GM23248 (cell line): ENCODE data around the gene RNF25. TPM values are rescaled to one million over a fixed set of nuclear protein-coding genes. Genes with fewer than 3 reads are reported as not detected.

Source experiments
- DNase-seq: peaks from one replicate; pipeline ENCODE4 v3.0.0-alpha.2; 2015
- H2AFZ ChIP-seq: fragments of 200-600 bp; sonication (generic); 2 replicates; pipeline ENCODE4 v1.6.1; 2016; ENCODE audit warnings: antibody characterized with exemption
- H3F3A ChIP-seq: fragments of 200-600 bp; sonication (generic); 2 replicates; pipeline ENCODE4 v1.6.1; 2016; ENCODE audit warnings: mild to moderate bottlenecking, antibody characterized with exemption, mixed run types; ENCODE audit not compliant: insufficient read depth
- H3K27ac ChIP-seq: fragments of 200-600 bp; sonication (generic); 2 replicates; pipeline ENCODE4 v1.5.1; 2016; ENCODE audit warnings: mild to moderate bottlenecking
- H3K27me3 ChIP-seq: fragments of 200-600 bp; sonication (generic); replicated peaks from 2 replicates; pipeline ENCODE4 v1.6.1; 2016; ENCODE audit warnings: mild to moderate bottlenecking; ENCODE audit not compliant: insufficient read depth
- H3K36me3 ChIP-seq: fragments of 200-600 bp; sonication (generic); 2 replicates; pipeline ENCODE4 v1.6.1; 2016; ENCODE audit warnings: low read depth, mild to moderate bottlenecking
- H3K4me1 ChIP-seq: fragments of 200-600 bp; sonication (generic); 2 replicates; pipeline ENCODE4 v1.6.1; 2016; ENCODE audit warnings: mild to moderate bottlenecking; ENCODE audit not compliant: insufficient read depth
- H3K4me2 ChIP-seq: fragments of 200-600 bp; sonication (generic); one replicate; pipeline ENCODE4 v1.6.1; 2016; ENCODE audit warnings: mild to moderate bottlenecking; ENCODE audit not compliant: unreplicated experiment
- H3K4me3 ChIP-seq: fragments of 200-600 bp; sonication (generic); 2 replicates; pipeline ENCODE4 v1.5.1; 2016; ENCODE audit warnings: mild to moderate bottlenecking
- H3K79me2 ChIP-seq: fragments of 200-600 bp; sonication (generic); 2 replicates; pipeline ENCODE4 v1.6.1; 2016; ENCODE audit warnings: mild to moderate bottlenecking; ENCODE audit not compliant: insufficient read depth
- H3K9ac ChIP-seq: fragments of 200-600 bp; sonication (generic); 2 replicates; pipeline ENCODE4 v1.6.1; 2016; ENCODE audit warnings: mild to moderate bottlenecking
- H3K9me2 ChIP-seq: fragments of 200-600 bp; sonication (generic); 2 replicates; pipeline ENCODE4 v1.6.1; 2016; ENCODE audit warnings: mixed run types, mild to moderate bottlenecking, moderate library complexity; ENCODE audit not compliant: insufficient read depth
- H3K9me3 ChIP-seq: fragments of 200-600 bp; sonication (generic); one replicate; pipeline ENCODE4 v1.6.1; 2017; ENCODE audit warnings: low read depth
- H4K20me1 ChIP-seq: fragments of 200-600 bp; sonication (generic); 2 replicates; pipeline ENCODE4 v1.6.0; 2016; ENCODE audit not compliant: insufficient read depth
- EZH2 ChIP-seq: fragments of 200-600 bp; sonication (generic); IDR thresholded peaks from 2 replicates; pipeline ENCODE4 v1.6.1; 2018; ENCODE audit warnings: antibody characterized with exemption, mild to moderate bottlenecking; ENCODE audit not compliant: insufficient read depth, poor library complexity, severe bottlenecking
- EZH2phosphoT487 ChIP-seq: fragments of 200-600 bp; sonication (generic); IDR thresholded peaks from 2 replicates; pipeline ENCODE4 v1.6.1; 2018; ENCODE audit warnings: antibody characterized with exemption, moderate library complexity, mild to moderate bottlenecking, low read depth; ENCODE audit not compliant: insufficient read depth
- WGBS, 2 experiments: methylation state at CpG; one replicate each; pipeline ENCODE4 v1.1.6; 2015 to 2017; ENCODE audit warnings: low lambda C conversion rate in 2 of 2, low coverage in 1 of 2; ENCODE audit errors: missing lambda C conversion rate in 2 of 2; 5-methylcytosine and 5-hydroxymethylcytosine counted together
- in situ Hi-C: fragments of 300-500 bp; cut with MboI; formaldehyde crosslinking; loops from 2 replicates; pipeline ENCODE4 v1.15.0; 2020
- polyA plus RNA-seq: library from polyadenylated mRNA; unstranded; fragments of >200 nt; fragmentation: Nextera tagmentation; extraction: Ambion mirVana; gene quantifications from 2 replicates; pipeline ENCODE4 v1.2.1, GENCODE V29; 2016
- total RNA-seq: library from RNA; depleted of rRNA; stranded (reverse); fragments of >200 nt; shearing (Covaris generic); gene quantifications from 2 replicates; pipeline ENCODE4 v1.2.3, GENCODE V29; 2014

RNF25 gene
- total and polyA plus RNA-seq, 2 experiments from 2014 or later = 37.4 to 41.1 TPM

- no peak overlapping the region for H3K4me3 ChIP-seq
- TF ChIP-seq EZH2phosphoT487 (no peak), EZH2 (no peak)
- peaks cover 36% of the 10 kb centered on the region for H3K79me2 ChIP-seq
- H3K9me3 ChIP-seq = no peaks in the 10 kb centered on the region
- H2AFZ ChIP-seq = no peak overlapping the region
- no peak for DNase-seq
- H4K20me1 ChIP-seq = no peaks in the 10 kb centered on the region
- peaks cover 14% of the 10 kb centered on the region for H3K36me3 ChIP-seq
- H3K27ac ChIP-seq = no peak overlapping the region
- H3K9me2 ChIP-seq = no peaks in the 10 kb centered on the region
- H3F3A ChIP-seq = peaks cover 12% of the 10 kb centered on the region; the same call in 1 of the 2 replicates
- H3K4me1 ChIP-seq = peaks cover 4% of the 10 kb centered on the region; the same call in 1 of the 2 replicates
- no peaks in the 10 kb centered on the region for H3K27me3 ChIP-seq
- in situ Hi-C loops = no loop called here
- no peak overlapping the region for H3K4me2 ChIP-seq
- H3K9ac ChIP-seq = no peak overlapping the region
- 74 to 87% methylated on average over 7 of the region's 7 CpGs for WGBS, 2 experiments
These were observed 9.4 kb downstream of the RNF25 start for GRCh38 chr2:218662377-218662776.

DNA sequence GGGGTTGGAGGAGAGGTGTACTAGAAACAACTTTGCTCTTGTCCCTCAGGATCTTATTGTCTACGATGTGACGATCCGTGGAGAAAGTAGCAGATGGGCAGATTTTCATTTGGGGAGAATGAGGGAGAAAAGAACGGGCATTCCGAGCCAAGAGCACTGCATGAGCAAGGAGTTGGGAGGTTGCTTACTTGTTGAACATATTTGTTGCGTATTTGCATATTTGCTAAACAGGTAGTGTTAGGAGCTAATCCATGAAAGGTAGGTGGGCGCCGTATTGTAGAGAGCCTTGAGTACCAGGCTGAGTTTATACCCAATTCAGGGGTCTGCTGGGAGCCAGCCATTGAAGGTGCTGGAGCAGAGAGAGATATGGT is 11.8 kb downstream of the RNF25 start:
- H3K27ac ChIP-seq = no peak overlapping the region
- peaks cover 57% of the 10 kb centered on the region for H3K79me2 ChIP-seq
- H3K27me3 ChIP-seq = no peaks in the 10 kb centered on the region
- H2AFZ ChIP-seq = peak overlapping the region; percentile 94
- peaks cover 11% of the 10 kb centered on the region; the same call in 1 of the 2 replicates for H3F3A ChIP-seq
- H3K36me3 ChIP-seq = peaks cover 9% of the 10 kb centered on the region; the same call in 1 of the 2 replicates
- H4K20me1 ChIP-seq = no peaks in the 10 kb centered on the region
- TF ChIP-seq EZH2phosphoT487 (no peak), EZH2 (no peak)
- peak overlapping the region; percentile 73 for H3K9ac ChIP-seq
- H3K4me2 ChIP-seq = peak overlapping the region; percentile 90
- no peaks in the 10 kb centered on the region for H3K9me3 ChIP-seq
- in situ Hi-C loops = no loop called here
- no peaks in the 10 kb centered on the region for H3K9me2 ChIP-seq
- H3K4me3 ChIP-seq = peak overlapping the region; percentile 89
- peak; percentile 46 for DNase-seq
- peaks cover 4% of the 10 kb centered on the region; the same call in 1 of the 2 replicates for H3K4me1 ChIP-seq
- 14 to 16% methylated on average over 8 of the region's 8 CpGs for WGBS, 2 experiments

GRCh38 chr2:218659258-218659987 is 12.4 kb downstream of the RNF25 start, which contains the start of the genes BCS1L and ZNF142:
TSS of gene BCS1L (plus strand) at chr2:218659683. CDS start at chr2:218660988, 1,305 bp downstream.
TSS of gene ZNF142 (minus strand) at chr2:218659623. CDS start at chr2:218656429, 3,194 bp downstream.
- Histone ChIP-seq H3K4me2 (peak within 1 kb of the TSS; percentile 90), H3K9me3 (no peaks in the 10 kb centered on the region), H3K9ac (peak within 1 kb of the TSS; percentile 73), H3K36me3 (peaks cover 14% of the 10 kb centered on the region; the same call in 1 of the 2 replicates), H3F3A (peaks cover 11% of the 10 kb centered on the region; the same call in 1 of the 2 replicates), H3K27me3 (no peaks in the 10 kb centered on the region), H3K27ac (0 out of 2 replicates have a peak within 1 kb of the TSS, but pooled peaks have one; percentile 10), H3K4me3 (peak within 1 kb of the TSS; percentile 89), H3K9me2 (no peaks in the 10 kb centered on the region), H2AFZ (peak within 1 kb of the TSS; percentile 94), H4K20me1 (no peaks in the 10 kb centered on the region), H3K79me2 (peaks cover 61% of the 10 kb centered on the region), H3K4me1 (peaks cover 4% of the 10 kb centered on the region; the same call in 1 of the 2 replicates)
- in situ Hi-C loops = no loop called here
- 0 to 1% methylated on average over 47 to 48 of the region's 49 CpGs for WGBS, 2 experiments
- no peak for TF ChIP-seq EZH2phosphoT487
- TF ChIP-seq EZH2 = no peak
- DNase-seq = peak; percentile 87

GRCh38 chr2:218658671-218659257 is 13.0 kb downstream of the RNF25 start:
- H3K4me1 ChIP-seq = peaks cover 4% of the 10 kb centered on the region; the same call in 1 of the 2 replicates
- H3K27me3 ChIP-seq = no peaks in the 10 kb centered on the region
- H4K20me1 ChIP-seq = no peaks in the 10 kb centered on the region
- H3K9me3 ChIP-seq = no peaks in the 10 kb centered on the region
- WGBS, 2 experiments = 2 to 6% methylated on average over 27 of the region's 27 CpGs
- peak overlapping the region; percentile 89 for H3K4me3 ChIP-seq
- H3K27ac ChIP-seq = 0 out of 2 replicates have a peak overlapping the region, but pooled peaks have one; percentile 10
- in situ Hi-C loops = no loop called here
- peak overlapping the region; percentile 94 for H2AFZ ChIP-seq
- H3K79me2 ChIP-seq = peaks cover 68% of the 10 kb centered on the region
- peak overlapping the region; percentile 73 for H3K9ac ChIP-seq
- TF ChIP-seq EZH2phosphoT487 (no peak), EZH2 (no peak)
- peak; percentile 80 for DNase-seq
- H3K36me3 ChIP-seq = peaks cover 14% of the 10 kb centered on the region; the same call in 1 of the 2 replicates
- peaks cover 11% of the 10 kb centered on the region; the same call in 1 of the 2 replicates for H3F3A ChIP-seq
- peak overlapping the region; percentile 90 for H3K4me2 ChIP-seq
- no peaks in the 10 kb centered on the region for H3K9me2 ChIP-seq
